Loucy (cell line): ENCODE results near the gene TAS1R3.

ENCODE experiments used
- H2AFZ ChIP-seq: fragments of 200-600 bp; sonication (generic); 2 replicates; pipeline ENCODE4 v1.6.0; 2016; ENCODE audit warnings: antibody characterized with exemption, mild to moderate bottlenecking, low read length, moderate library complexity
- H3F3A ChIP-seq: fragments of 200-600 bp; 2 replicates; pipeline ENCODE4 v1.6.0; 2016; ENCODE audit warnings: antibody characterized with exemption, low read depth, mild to moderate bottlenecking
- H3K27me3 ChIP-seq: fragments of 200-600 bp; sonication (generic); 2 replicates; pipeline ENCODE4 v1.6.1; 2014; ENCODE audit warnings: low read length, mild to moderate bottlenecking; ENCODE audit not compliant: insufficient read depth, poor library complexity, severe bottlenecking
- H3K36me3 ChIP-seq: fragments of 200-600 bp; sonication (generic); 2 replicates; pipeline ENCODE4 v1.6.1; 2016; ENCODE audit warnings: low read length; ENCODE audit not compliant: insufficient read depth
- H3K4me1 ChIP-seq: fragments of 200-600 bp; sonication (generic); 2 replicates; pipeline ENCODE4 v1.5.1; 2014; ENCODE audit warnings: low read length, mild to moderate bottlenecking; ENCODE audit not compliant: insufficient read depth, poor library complexity, severe bottlenecking
- H3K4me2 ChIP-seq: fragments of 200-600 bp; sonication (generic); 2 replicates; pipeline ENCODE4 v1.6.0; 2014; ENCODE audit warnings: antibody characterized with exemption, low read length, low read depth, mild to moderate bottlenecking; ENCODE audit not compliant: poor library complexity, severe bottlenecking
- H3K4me3 ChIP-seq: fragments of 200-600 bp; sonication (generic); 2 replicates; pipeline ENCODE4 v1.5.1; 2014; ENCODE audit warnings: low read length, mild to moderate bottlenecking, mixed read lengths; ENCODE audit not compliant: poor library complexity, severe bottlenecking
- H3K79me2 ChIP-seq: fragments of 200-600 bp; sonication (generic); 2 replicates; pipeline ENCODE4 v1.6.1; 2014; ENCODE audit warnings: low read length; ENCODE audit not compliant: insufficient read depth
- H3K9ac ChIP-seq: fragments of 200-600 bp; sonication (generic); 2 replicates; pipeline ENCODE4 v1.6.0; 2014; ENCODE audit warnings: mild to moderate bottlenecking, low read depth, low read length, moderate library complexity; ENCODE audit not compliant: poor library complexity, severe bottlenecking
- H3K9me2 ChIP-seq: fragments of 200-600 bp; sonication (generic); replicated peaks from 2 replicates; pipeline ENCODE4 v1.6.1; 2016; ENCODE audit warnings: low read depth, low read length, mixed read lengths
- H3K9me3 ChIP-seq: fragments of 200-600 bp; sonication (generic); 2 replicates; pipeline ENCODE4 v1.6.1; 2014; ENCODE audit warnings: mild to moderate bottlenecking, antibody characterized with exemption, low read length, low read depth; ENCODE audit not compliant: insufficient read depth
- H4K20me1 ChIP-seq: fragments of 200-600 bp; sonication (generic); 2 replicates; pipeline ENCODE4 v1.6.0; 2014; ENCODE audit warnings: antibody characterized with exemption, low read length, mild to moderate bottlenecking; ENCODE audit not compliant: insufficient read depth, poor library complexity, severe bottlenecking
- EZH2phosphoT487 ChIP-seq: fragments of 200-600 bp; IDR thresholded peaks from 2 replicates; pipeline ENCODE4 v1.6.1; 2018; ENCODE audit warnings: antibody characterized with exemption, mild to moderate bottlenecking, moderate library complexity, borderline replicate concordance
- TF ChIP-seq, protein P1 (sequence below): fragments of 200-600 bp; sonication (generic); conservative IDR thresholded peaks from 2 replicates; pipeline ENCODE4 v1.5.1; 2014; ENCODE audit warnings: mild to moderate bottlenecking, antibody characterized with exemption, low read length

TAS1R3 gene

DNA sequence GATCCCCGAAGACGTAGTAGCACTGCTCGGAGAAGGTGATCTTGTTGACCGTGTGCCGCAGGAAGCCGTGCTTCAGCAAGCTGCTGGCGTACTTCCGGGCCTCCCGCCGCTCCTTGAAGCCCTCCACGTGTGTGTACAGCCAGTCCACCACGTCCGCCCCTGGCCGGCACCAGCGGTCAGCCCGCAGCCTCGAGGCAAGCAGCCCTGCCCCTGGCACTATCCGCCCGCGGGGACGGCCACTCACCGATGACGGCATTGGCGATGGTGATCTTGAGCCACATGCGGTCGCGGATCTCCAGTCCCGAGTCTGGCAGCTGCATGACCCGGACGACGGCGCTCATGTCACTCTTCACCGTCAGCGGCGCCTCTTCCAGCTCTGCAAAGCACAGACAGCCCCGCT is 7.2 kb downstream of the TAS1R3 start:
- Histone ChIP-seq H2AFZ (no peak overlapping the region), H3K27me3 (no peaks in the 10 kb centered on the region), H3F3A (no peaks in the 10 kb centered on the region), H3K9me3 (no peaks in the 10 kb centered on the region), H4K20me1 (no peaks in the 10 kb centered on the region), H3K9ac (no peak overlapping the region), H3K4me3 (no peak overlapping the region), H3K9me2 (no peaks in the 10 kb centered on the region), H3K4me2 (no peak overlapping the region), H3K4me1 (no peaks in the 10 kb centered on the region), H3K36me3 (no peaks in the 10 kb centered on the region; the same call in 1 of the 2 replicates), H3K79me2 (no peaks in the 10 kb centered on the region)
- TF ChIP-seq, protein P1, sequence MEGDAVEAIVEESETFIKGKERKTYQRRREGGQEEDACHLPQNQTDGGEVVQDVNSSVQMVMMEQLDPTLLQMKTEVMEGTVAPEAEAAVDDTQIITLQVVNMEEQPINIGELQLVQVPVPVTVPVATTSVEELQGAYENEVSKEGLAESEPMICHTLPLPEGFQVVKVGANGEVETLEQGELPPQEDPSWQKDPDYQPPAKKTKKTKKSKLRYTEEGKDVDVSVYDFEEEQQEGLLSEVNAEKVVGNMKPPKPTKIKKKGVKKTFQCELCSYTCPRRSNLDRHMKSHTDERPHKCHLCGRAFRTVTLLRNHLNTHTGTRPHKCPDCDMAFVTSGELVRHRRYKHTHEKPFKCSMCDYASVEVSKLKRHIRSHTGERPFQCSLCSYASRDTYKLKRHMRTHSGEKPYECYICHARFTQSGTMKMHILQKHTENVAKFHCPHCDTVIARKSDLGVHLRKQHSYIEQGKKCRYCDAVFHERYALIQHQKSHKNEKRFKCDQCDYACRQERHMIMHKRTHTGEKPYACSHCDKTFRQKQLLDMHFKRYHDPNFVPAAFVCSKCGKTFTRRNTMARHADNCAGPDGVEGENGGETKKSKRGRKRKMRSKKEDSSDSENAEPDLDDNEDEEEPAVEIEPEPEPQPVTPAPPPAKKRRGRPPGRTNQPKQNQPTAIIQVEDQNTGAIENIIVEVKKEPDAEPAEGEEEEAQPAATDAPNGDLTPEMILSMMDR: no peak
- no peak for TF ChIP-seq EZH2phosphoT487

DNA sequence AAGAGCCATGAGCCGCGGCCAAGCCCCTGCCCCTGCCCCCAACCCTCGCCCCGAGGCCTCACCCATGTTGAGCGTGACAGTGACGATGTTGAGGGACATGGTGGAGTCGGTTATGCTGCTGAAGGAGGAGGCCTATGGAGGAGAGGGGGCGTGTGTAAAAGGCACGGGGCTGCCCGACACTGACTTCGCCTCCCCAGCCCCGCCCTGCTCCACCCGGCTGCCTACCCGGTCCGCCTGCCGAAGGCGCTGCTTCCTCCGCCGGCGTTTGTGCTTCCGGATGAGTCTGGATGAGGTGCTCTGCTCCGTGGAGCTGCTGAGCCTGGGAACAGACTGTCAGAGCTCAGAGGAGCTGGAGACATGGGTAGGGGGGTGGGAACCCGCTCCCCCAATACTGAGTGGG is 9.1 kb downstream of the TAS1R3 start:
- H4K20me1 ChIP-seq: peaks cover 9% of the 10 kb centered on the region
- H3F3A ChIP-seq: no peaks in the 10 kb centered on the region
- TF ChIP-seq, protein P1: no peak
- no peak for TF ChIP-seq EZH2phosphoT487
- no peaks in the 10 kb centered on the region; the same call in 1 of the 2 replicates for H3K36me3 ChIP-seq
- no peak overlapping the region for H2AFZ ChIP-seq
- H3K27me3 ChIP-seq: no peaks in the 10 kb centered on the region
- no peak overlapping the region for H3K4me2 ChIP-seq
- H3K9ac ChIP-seq: no peak overlapping the region
- no peaks in the 10 kb centered on the region for H3K4me1 ChIP-seq
- no peaks in the 10 kb centered on the region for H3K9me3 ChIP-seq
- H3K9me2 ChIP-seq: no peaks in the 10 kb centered on the region
- H3K4me3 ChIP-seq: no peak overlapping the region
- H3K79me2 ChIP-seq: no peaks in the 10 kb centered on the region

DNA sequence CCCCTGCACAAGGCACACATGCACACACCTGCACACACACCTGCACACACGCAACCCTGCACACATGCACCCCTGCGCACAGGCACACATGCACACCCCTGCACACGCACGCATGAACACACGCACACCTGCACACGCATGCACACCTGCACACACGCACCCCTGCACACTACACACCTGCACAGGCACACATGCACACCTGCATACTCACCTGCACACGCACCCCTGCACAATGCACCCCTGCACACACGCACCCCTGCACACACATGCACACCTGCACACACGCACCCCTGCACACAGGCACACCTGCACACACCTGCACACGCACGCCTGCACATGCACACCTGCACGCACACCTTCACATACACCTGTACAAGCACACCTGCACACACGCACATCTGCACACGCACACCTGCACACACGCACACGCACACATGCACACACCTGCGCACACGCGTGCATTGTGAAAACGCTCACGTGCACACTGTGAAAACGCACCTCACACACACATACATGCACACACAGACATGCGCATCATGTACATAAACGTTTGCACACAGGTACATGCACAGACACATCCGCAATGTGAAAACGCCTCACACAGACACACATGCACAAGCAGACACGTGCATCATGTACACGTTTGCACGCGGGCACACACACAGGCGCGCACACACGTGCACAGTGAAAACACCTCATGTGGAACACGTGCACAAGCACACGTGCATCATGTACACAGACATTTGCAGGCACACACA is 9.9 kb downstream of the TAS1R3 start:
- Histone ChIP-seq H3K4me1 (no peaks in the 10 kb centered on the region), H2AFZ (no peak overlapping the region), H3K27me3 (no peaks in the 10 kb centered on the region), H3K9me2 (no peaks in the 10 kb centered on the region), H3K79me2 (peaks cover 5% of the 10 kb centered on the region; the same call in 1 of the 2 replicates), H3K36me3 (no peaks in the 10 kb centered on the region; the same call in 1 of the 2 replicates), H3K4me2 (no peak overlapping the region), H4K20me1 (peaks cover 9% of the 10 kb centered on the region), H3F3A (no peaks in the 10 kb centered on the region), H3K4me3 (no peak overlapping the region), H3K9ac (no peak overlapping the region), H3K9me3 (no peaks in the 10 kb centered on the region)
- TF ChIP-seq EZH2phosphoT487: no peak
- TF ChIP-seq, protein P1: no peak
